GM18502 (cell line): Measurements from ENCODE around the gene TNNT2.

Source experiments
- ATAC-seq: cut with Tn5 transposase; IDR thresholded peaks from one replicate; pipeline ENCODE4 v1.9.1; 2021; ENCODE audit warnings: mild to moderate bottlenecking; ENCODE audit not compliant: unreplicated experiment, poor library complexity

Gene TNNT2

GRCh38 chr1:201320168-201320788 lies 57.2 kb downstream of the TNNT2 start:
- ATAC-seq: no peak

DNA sequence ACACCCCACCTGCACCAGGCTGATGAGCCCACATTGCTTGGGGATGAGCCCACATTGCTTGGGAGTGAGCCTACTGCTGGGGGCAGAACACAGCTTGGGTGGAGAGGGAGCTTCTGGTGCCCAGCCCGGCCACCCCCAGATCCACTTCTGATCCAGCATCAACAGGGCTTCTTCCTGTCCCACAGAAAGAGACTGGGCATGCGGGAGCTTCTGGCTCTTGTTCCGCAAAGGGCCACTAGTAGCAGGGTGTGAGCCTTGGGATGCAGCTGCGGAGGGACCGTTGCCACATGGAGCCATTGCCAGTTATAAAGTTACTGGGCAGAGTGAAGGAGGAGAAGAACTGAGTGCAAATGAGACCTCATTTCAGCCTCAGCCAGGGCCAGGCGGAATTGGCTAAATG lies 57.8 kb downstream of the TNNT2 start:
- ATAC-seq: no peak

- no peak for ATAC-seq
Measured at GRCh38 chr1:201318504-201319340, 58.8 kb downstream of the TNNT2 start.

DNA sequence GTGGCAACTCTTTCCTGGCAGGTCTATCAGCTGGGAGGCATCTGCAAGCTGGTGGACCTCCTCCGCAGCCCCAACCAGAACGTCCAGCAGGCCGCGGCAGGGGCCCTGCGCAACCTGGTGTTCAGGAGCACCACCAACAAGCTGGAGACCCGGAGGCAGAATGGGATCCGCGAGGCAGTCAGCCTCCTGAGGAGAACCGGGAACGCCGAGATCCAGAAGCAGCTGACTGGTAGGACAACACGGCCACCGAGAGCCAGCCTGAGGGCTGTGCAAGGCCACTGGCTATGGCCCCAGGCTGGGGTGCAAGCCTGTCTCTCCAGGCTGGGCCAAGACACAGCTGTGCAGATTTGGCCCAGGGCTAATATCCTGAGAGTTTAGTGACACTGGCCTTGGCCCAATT lies 59.9 kb downstream of the TNNT2 start:
- no peak for ATAC-seq

DNA sequence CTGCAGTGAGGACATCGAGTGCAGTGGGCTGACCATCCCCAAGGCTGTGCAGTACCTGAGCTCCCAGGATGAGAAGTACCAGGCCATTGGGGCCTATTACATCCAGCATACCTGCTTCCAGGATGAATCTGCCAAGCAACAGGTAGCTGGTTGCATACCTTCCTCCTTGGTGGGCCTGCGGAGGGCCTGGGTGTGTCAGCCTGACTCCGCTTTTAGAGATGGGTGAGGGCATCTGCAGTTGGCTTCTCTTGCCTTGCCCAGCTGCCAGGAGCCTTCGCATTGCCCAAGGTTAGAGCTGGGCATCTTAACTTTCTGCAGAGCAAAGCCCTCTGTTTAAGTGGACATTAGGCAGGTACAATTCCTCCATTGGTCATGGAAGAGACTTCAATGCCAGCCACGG lies 60.9 kb downstream of the TNNT2 start:
- ATAC-seq: no peak

DNA sequence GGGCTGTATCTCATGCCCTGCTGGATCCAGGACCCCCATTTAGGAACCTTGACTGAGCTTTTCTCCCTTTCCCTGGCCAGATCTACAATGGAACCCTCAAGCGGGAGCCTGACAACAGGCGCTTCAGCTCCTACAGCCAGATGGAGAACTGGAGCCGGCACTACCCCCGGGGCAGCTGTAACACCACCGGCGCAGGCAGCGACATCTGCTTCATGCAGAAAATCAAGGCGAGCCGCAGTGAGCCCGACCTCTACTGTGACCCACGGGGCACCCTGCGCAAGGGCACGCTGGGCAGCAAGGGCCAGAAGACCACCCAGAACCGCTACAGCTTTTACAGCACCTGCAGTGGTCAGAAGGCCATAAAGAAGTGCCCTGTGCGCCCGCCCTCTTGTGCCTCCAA lies 64.4 kb downstream of the TNNT2 start:
- ATAC-seq: no peak

GRCh38 chr1:201312298-201312697 lies 65.2 kb downstream of the TNNT2 start:
- ATAC-seq: no peak

DNA sequence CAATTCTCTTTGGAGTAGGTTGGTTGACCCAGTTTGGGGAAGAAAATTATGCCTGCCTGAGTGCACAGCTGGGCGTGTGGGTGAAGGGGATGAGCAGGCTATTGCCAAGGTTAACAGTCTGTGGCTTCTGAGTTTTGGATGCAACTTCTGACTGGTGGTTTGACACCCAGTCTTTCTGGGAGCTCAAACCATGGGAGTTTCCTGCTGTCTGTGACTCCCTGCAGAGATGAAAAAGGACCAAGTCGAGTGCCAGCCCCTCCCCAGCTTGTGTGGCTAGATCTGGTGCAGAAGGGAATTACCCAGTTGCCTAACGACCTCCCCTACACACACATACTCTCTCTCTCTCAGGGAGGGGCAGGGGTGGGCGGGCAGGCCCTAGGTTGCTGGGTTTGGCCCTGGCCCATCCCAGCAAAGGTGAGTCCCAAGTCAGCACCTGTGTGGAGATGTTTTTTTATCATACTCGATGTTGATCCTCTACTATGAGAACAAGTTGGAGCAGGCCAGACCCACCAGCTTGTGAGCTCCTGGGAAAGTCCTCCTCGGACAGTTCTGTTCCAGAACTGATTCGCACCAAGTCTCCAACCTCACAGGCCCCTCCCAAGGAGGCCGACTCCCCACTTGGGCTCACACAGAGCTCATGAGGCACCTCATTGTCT lies 66.0 kb downstream of the TNNT2 start:
- ATAC-seq: no peak

DNA sequence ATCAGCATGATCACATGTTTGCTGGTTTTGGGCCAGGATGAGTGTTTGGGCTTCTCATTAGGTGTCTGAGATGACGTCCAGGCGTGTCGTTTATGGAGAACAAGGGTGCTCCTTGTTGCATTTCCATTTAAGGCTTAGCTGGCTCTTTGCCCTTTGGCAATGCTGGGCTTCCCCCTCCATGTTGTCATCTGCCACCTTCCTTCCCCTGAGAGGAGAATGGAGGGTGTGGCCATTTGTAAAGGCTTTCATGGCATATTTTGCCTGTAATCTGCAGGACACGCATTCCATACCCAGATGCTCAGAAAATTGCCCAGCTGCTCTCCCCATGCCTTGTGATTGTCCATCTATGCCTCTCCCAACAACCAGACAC lies 66.5 kb downstream of the TNNT2 start:
- no peak for ATAC-seq

DNA sequence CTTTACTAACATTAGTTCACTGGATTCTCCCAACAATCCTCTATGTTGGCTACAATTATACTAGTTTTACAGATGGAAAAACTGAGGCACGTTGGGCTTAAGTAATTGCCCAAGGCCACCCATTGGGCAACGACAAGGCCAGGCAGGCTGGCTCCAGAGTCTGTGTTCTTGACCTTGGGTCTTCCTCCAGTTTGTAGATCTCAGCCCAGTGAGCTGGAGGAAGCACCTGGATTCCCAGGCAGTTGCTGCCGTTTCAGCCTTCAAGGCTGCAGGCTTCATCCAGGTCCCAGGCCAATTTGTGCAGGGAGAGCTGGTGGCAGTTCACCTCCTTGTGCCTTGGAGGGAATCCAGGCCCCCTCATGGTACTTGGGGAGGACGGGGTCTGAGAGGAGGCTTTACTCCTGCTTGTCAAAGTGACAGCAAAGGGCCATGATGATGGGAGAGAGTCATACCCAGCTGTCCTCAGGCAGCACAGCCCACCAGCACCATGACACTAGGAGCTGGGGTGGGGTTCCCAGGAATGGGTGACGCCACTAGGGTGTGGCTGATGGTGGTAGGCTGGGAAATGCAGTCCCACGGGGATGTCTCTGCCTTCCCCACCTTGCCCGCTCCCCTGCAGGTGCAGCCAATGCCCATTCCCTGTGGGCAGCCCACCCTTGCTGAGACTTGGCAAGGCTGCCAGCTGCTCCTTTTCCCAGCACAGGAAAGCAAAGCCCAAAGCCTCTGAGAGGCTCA lies 67.1 kb downstream of the TNNT2 start:
- no peak for ATAC-seq

DNA sequence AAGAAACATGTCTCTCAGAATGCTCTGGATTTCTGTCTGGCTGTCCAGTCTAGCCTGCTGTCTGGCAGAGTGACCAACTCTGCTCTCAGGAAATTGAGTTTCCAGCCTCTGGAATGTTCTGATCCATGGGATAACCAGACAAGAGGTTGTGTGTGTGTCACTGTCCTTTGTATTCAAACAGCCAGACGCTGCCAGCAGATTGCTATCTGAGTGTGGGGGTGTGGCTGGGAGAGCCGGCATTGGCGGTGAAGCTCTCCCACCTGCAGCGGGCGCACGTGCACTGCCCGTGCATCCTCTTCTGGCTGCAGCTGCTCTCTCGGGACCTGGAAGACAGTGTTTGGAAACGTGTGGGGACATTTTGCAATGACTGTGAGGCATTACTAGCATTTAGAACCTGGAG lies 68.1 kb downstream of the TNNT2 start:
- no peak for ATAC-seq
